Measurements from ENCODE around the gene MBTPS1.

DNA sequence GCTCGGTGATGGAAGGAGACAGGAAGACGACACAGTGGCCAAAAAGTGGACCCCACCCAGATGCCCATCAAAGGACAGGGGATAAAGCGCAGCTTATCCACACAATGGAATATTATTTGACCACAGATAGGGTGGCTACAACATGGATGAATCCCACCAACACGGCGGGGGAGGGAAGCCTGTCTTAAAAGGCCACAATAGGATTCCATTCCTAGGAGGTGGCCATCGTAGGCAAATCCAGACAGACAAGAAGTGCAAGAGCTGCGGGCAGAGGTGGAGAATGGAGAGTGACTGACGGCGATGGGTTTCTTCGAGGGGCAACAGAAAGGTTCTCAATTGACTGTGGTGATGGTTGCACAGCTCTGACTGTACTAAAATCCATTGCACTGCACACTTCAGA lies 90.1 kb downstream of the MBTPS1 start:
- TF ChIP-seq, protein P1, sequence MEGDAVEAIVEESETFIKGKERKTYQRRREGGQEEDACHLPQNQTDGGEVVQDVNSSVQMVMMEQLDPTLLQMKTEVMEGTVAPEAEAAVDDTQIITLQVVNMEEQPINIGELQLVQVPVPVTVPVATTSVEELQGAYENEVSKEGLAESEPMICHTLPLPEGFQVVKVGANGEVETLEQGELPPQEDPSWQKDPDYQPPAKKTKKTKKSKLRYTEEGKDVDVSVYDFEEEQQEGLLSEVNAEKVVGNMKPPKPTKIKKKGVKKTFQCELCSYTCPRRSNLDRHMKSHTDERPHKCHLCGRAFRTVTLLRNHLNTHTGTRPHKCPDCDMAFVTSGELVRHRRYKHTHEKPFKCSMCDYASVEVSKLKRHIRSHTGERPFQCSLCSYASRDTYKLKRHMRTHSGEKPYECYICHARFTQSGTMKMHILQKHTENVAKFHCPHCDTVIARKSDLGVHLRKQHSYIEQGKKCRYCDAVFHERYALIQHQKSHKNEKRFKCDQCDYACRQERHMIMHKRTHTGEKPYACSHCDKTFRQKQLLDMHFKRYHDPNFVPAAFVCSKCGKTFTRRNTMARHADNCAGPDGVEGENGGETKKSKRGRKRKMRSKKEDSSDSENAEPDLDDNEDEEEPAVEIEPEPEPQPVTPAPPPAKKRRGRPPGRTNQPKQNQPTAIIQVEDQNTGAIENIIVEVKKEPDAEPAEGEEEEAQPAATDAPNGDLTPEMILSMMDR (IDR thresholded peaks at IDR 0.05): no peak
- TF ChIP-seq POLR2A (IDR thresholded peaks at IDR 0.05; ENCODE audit: low read length) (no peak), BHLHE40 (IDR thresholded peaks at IDR 0.05; ENCODE audit: low read depth, low read length) (no peak)
